Measurements from ENCODE around the gene GARRE1.

GARRE1 gene

DNA sequence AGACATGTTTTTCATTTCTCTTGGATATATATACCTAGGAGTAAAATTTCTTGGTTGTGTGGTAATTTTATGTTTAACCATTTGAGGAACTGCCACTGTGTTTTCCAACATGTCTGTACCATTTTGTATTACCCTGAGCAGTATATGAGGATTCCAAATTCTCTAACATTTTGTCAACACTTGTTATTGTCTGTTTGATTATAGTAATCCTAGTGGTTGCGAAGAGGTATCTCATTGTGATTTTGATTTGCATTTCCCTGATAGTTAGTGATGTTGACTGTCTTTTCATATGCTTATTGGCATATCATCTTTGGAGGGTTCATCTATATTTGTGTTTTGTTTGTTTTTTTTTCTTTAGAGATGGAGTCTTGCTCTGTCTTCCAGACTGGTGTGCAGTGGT, 21.4 kb downstream of the GARRE1 start:
- no peak for TF ChIP-seq RAD21 (IDR thresholded peaks at IDR 0.05; ENCODE audit: low read depth)
- no peak for TF ChIP-seq NFIC (IDR thresholded peaks at IDR 0.05)
- TF ChIP-seq, protein P1, sequence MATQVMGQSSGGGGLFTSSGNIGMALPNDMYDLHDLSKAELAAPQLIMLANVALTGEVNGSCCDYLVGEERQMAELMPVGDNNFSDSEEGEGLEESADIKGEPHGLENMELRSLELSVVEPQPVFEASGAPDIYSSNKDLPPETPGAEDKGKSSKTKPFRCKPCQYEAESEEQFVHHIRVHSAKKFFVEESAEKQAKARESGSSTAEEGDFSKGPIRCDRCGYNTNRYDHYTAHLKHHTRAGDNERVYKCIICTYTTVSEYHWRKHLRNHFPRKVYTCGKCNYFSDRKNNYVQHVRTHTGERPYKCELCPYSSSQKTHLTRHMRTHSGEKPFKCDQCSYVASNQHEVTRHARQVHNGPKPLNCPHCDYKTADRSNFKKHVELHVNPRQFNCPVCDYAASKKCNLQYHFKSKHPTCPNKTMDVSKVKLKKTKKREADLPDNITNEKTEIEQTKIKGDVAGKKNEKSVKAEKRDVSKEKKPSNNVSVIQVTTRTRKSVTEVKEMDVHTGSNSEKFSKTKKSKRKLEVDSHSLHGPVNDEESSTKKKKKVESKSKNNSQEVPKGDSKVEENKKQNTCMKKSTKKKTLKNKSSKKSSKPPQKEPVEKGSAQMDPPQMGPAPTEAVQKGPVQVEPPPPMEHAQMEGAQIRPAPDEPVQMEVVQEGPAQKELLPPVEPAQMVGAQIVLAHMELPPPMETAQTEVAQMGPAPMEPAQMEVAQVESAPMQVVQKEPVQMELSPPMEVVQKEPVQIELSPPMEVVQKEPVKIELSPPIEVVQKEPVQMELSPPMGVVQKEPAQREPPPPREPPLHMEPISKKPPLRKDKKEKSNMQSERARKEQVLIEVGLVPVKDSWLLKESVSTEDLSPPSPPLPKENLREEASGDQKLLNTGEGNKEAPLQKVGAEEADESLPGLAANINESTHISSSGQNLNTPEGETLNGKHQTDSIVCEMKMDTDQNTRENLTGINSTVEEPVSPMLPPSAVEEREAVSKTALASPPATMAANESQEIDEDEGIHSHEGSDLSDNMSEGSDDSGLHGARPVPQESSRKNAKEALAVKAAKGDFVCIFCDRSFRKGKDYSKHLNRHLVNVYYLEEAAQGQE (IDR thresholded peaks at IDR 0.05; ENCODE audit: low read depth), result no peak

DNA sequence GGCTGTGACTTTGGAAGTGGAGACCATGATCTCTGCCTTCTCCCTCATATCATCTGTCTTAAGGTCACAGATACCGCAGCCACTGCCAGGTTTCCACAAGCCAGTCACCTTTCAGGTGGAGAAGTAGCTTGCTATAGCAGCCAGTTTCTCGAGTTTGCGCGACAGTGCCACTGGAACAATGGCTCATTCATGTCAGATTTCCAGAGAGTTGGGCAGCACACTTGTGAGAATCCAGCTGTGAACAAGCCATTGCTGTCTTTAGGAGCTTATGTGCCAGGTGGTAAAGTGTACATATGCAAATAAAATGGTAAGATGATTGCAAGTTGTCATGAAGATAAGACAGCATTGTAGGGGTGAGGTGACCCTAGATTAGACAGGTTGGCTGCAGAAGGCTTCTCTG, 22.3 kb downstream of the GARRE1 start:
- TF ChIP-seq CREB1 (IDR thresholded peaks at IDR 0.05; ENCODE audit: low read depth) (no peak), TEAD4 (IDR thresholded peaks at IDR 0.05) (no peak), NFIC (IDR thresholded peaks at IDR 0.05) (no peak), CEBPB (IDR thresholded peaks at IDR 0.05) (no peak), EP300 (IDR thresholded peaks at IDR 0.05; ENCODE audit: borderline replicate concordance) (no peak), YY1 (IDR thresholded peaks at IDR 0.05; ENCODE audit: low read depth) (no peak)

DNA sequence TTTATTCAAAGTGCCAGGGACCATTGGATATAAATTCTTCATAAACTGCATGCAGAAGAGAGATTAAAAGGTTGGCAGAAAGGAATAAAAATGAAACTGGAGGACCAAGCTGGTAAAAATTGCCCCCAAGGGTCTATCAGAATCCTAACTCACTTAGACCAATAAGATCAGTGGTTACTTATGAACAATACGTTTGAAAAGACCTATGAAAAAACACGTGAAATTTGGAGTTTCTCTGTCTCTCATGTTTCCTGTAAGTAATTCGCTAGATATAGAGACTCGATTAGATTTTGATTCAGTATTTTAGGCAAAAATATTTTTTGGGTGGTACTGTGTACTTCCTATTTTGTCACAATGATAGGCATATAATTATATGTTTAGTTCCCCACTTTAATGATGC, 22.9 kb downstream of the GARRE1 start:
- no peak for TF ChIP-seq TEAD4 (IDR thresholded peaks at IDR 0.05)

DNA sequence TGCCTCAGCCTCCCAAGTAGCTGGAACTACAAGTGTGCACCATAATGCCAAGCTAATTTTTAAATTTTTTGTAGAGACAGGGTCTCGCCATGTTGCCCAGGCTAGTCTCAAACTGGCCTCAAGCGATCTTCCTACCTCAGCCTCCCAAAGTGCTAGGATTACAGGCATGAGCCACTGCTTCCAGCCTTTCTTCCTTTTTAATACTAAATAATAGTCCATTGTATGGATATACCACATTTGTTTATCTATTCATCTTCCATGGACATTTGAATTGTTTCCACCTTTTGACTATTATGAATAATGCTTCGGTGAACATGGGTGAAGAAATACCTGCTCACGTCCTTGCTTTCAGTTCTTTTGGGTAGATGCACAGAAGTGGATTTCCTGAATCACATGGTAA, 24.4 kb downstream of the GARRE1 start:
- TF ChIP-seq TEAD4 (IDR thresholded peaks at IDR 0.05), result no peak
- no peak for TF ChIP-seq FOXM1 (IDR thresholded peaks at IDR 0.05; ENCODE audit: borderline replicate concordance, low read depth)

DNA sequence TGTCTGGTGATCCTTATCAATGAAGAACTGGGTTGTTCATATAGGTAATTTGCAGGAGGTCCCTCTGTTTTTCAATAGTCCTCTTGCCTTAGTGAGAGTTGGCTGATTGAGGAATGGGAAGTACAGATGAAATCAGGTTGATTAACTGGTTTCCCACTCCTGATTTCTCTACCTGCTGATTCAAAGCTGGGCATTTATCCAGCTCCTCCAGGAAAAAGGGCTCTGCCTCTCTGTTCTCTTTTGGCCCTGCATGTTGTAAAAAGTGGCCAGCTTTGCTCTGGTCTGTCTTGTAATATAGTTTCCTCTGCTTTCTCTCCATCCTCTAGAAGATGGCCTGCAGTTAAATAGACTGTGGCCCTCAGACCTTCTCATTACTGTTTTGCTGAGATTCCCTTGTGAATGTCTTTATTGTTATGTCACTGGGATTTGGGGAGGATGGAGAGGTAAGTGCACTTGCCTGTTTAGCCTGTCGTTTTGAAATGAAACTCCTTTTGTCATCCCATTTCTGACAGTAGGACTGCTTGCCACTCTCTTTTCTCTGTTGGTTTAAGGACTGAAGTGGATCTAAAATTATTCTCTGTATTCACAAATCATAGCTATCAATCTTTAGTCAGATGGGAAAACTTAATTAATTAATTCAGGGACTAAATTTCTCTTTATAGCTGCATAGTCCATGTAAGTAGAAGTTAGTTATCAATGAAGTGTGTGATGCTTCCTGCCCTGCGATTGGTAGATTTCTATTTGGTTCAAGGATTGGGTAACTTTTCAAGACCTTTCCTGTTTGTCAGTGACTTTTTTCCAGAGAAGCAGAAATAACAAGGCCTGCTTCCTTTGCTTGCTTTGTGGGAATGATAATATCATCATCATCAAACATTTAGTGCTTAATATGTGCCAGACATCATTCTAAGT, 28.5 kb downstream of the GARRE1 start:
- TF ChIP-seq FOXM1 (IDR thresholded peaks at IDR 0.05; ENCODE audit: borderline replicate concordance, low read depth), result no peak
- TF ChIP-seq TEAD4 (IDR thresholded peaks at IDR 0.05), result no peak
- TF ChIP-seq TAF1 (IDR thresholded peaks at IDR 0.05; ENCODE audit: low read depth), result no peak
- TF ChIP-seq NFIC (IDR thresholded peaks at IDR 0.05), result no peak
- no peak for TF ChIP-seq RAD21 (IDR thresholded peaks at IDR 0.05; ENCODE audit: low read depth)
- no peak for TF ChIP-seq CEBPB (IDR thresholded peaks at IDR 0.05)
- TF ChIP-seq EGR1 (IDR thresholded peaks at IDR 0.05), result no peak
- no peak for TF ChIP-seq TCF12 (IDR thresholded peaks at IDR 0.05; ENCODE audit: low read depth)
- TF ChIP-seq, protein P2, sequence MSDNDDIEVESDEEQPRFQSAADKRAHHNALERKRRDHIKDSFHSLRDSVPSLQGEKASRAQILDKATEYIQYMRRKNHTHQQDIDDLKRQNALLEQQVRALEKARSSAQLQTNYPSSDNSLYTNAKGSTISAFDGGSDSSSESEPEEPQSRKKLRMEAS (IDR thresholded peaks at IDR 0.05), result no peak
- TF ChIP-seq EP300 (IDR thresholded peaks at IDR 0.05; ENCODE audit: borderline replicate concordance), result no peak
- TF ChIP-seq, protein P3, sequence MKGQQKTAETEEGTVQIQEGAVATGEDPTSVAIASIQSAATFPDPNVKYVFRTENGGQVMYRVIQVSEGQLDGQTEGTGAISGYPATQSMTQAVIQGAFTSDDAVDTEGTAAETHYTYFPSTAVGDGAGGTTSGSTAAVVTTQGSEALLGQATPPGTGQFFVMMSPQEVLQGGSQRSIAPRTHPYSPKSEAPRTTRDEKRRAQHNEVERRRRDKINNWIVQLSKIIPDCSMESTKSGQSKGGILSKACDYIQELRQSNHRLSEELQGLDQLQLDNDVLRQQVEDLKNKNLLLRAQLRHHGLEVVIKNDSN (IDR thresholded peaks at IDR 0.05), result no peak
- no peak for TF ChIP-seq YY1 (IDR thresholded peaks at IDR 0.05; ENCODE audit: low read depth)
- TF ChIP-seq, protein P1 (IDR thresholded peaks at IDR 0.05; ENCODE audit: low read depth), result no peak
- no peak for TF ChIP-seq CREB1 (IDR thresholded peaks at IDR 0.05; ENCODE audit: low read depth)
- no peak for TF ChIP-seq ZBTB7A (IDR thresholded peaks at IDR 0.05; ENCODE audit: low read depth)

DNA sequence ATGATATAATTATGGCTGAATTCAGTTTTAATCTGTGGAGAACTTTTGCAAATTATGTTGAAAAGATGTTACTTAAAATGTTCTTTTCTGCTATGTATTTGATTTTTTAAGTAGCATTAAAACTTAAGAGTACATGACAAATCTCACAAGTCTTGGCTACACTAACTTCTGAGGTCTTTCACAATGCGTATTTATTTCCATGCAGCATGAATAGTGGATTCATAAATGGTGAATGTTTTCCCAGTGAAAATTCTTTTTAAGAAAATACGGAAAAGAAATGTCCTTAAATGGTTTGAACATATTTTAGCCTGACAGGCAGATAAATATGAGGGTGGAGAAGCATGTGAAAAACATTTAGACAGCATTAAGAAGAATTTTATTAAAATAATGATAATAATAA, 30.2 kb downstream of the GARRE1 start:
- TF ChIP-seq TAF1 (IDR thresholded peaks at IDR 0.05; ENCODE audit: low read depth) (no peak), NFIC (IDR thresholded peaks at IDR 0.05) (no peak), CEBPB (IDR thresholded peaks at IDR 0.05) (no peak), RAD21 (IDR thresholded peaks at IDR 0.05; ENCODE audit: low read depth) (no peak), YY1 (IDR thresholded peaks at IDR 0.05; ENCODE audit: low read depth) (no peak), EGR1 (IDR thresholded peaks at IDR 0.05) (no peak), ZBTB7A (IDR thresholded peaks at IDR 0.05; ENCODE audit: low read depth) (no peak), TEAD4 (IDR thresholded peaks at IDR 0.05) (no peak), CREB1 (IDR thresholded peaks at IDR 0.05; ENCODE audit: low read depth) (no peak), TCF12 (IDR thresholded peaks at IDR 0.05; ENCODE audit: low read depth) (no peak), EP300 (IDR thresholded peaks at IDR 0.05; ENCODE audit: borderline replicate concordance) (no peak), FOXM1 (IDR thresholded peaks at IDR 0.05; ENCODE audit: borderline replicate concordance, low read depth) (no peak)
- TF ChIP-seq, protein P2 (IDR thresholded peaks at IDR 0.05), result no peak
- TF ChIP-seq, protein P1 (IDR thresholded peaks at IDR 0.05; ENCODE audit: low read depth), result no peak
- TF ChIP-seq, protein P3 (IDR thresholded peaks at IDR 0.05), result no peak

Data from Ishikawa (cell line).